Measurements from ENCODE around the gene PLEKHB1.

Gene PLEKHB1

DNA sequence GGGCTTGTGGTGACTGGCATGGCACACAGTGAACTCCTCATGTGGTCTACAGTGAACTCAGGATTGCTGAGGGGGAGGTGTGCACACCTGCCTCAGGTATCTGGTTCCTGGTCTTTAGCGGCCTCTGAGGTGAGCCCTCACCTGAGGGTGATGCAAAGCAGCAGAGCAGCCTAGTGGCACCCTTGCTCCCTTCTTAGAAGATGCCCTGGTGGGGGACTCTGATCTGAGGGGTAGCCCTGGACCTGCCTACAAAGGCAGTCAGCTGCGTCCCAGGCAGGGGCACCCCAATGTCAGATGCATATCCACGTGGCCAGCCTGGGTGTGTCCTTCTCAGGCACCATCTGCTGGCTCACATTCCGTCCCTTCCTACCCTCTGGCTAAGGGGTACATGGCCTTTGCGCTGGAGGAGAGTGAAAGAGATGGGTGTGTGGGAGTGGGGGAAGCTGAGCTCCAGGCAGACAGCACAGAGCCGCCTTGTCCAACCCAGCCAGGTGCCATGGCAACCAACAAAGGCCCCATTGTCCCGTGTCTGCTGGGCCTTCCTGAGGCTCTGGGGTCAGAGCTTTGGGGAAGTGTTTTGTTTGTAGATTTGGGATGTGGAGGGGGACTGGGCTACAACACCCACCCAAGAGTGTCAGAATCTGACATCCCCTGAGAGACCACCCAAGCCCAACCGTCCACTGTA is 5.8 kb downstream of the PLEKHB1 start:
- Histone ChIP-seq H3K9me3 (no peaks in the 10 kb centered on the region), H3K4me3 (ENCODE audit: low read depth in 1 of 2, low read length in 1 of 2) (no peak overlapping the region), H3K36me3 (no peaks in the 10 kb centered on the region), H3K4me1 (ENCODE audit: control insufficient read depth in 1 of 2, insufficient read depth in 1 of 2, low read depth in 1 of 2, low read length in 1 of 2) (peaks cover 3 to 7% of the 10 kb centered on the region in 2 experiments), H3K27me3 (peaks cover 15% of the 10 kb centered on the region), H3K27ac (no peak overlapping the region)
- TF ChIP-seq, protein P1, sequence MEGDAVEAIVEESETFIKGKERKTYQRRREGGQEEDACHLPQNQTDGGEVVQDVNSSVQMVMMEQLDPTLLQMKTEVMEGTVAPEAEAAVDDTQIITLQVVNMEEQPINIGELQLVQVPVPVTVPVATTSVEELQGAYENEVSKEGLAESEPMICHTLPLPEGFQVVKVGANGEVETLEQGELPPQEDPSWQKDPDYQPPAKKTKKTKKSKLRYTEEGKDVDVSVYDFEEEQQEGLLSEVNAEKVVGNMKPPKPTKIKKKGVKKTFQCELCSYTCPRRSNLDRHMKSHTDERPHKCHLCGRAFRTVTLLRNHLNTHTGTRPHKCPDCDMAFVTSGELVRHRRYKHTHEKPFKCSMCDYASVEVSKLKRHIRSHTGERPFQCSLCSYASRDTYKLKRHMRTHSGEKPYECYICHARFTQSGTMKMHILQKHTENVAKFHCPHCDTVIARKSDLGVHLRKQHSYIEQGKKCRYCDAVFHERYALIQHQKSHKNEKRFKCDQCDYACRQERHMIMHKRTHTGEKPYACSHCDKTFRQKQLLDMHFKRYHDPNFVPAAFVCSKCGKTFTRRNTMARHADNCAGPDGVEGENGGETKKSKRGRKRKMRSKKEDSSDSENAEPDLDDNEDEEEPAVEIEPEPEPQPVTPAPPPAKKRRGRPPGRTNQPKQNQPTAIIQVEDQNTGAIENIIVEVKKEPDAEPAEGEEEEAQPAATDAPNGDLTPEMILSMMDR (IDR thresholded peaks at IDR 0.05), result no peak

DNA sequence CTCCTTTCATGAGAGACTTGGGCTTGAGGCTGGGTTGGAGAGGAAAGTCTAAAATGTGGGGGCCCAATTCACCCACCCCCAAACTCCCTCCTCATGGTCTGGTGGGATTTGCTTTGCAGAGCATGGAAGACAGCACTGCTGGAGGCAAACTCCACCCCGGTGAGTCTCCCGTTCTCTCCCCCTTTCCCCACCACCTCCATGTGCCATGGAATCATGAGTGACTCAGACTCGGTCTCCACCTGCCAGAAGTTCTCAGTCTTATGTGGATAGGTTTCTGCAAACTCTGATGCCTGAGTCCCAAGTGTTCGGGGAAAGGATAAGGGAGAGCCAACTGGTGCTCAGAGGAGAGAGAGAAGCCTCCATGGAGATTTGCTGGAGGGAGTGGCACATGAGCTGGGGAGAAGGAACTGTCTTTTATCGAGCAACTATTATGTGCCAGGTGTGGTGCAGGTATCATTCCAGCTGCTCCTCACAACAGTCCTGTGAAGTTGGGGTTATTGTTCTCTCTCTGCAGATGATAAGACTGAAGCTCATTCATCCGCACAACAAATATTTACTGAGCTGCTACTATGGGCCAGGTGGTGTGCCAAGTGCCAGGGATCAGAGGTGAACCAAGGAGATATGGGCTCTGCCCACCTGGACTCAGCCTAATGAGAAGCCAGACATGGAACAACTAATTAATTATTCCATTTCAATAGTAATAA is 6.6 kb downstream of the PLEKHB1 start:
- no peaks in the 10 kb centered on the region for H3K36me3 ChIP-seq
- H3K27me3 ChIP-seq, result peaks cover 9% of the 10 kb centered on the region
- no peaks in the 10 kb centered on the region for H3K9me3 ChIP-seq
- no peak overlapping the region for H3K27ac ChIP-seq
- H3K4me1 ChIP-seq (ENCODE audit: control insufficient read depth in 1 of 2, insufficient read depth in 1 of 2, low read depth in 1 of 2, low read length in 1 of 2), result no peaks in the 10 kb centered on the region
- TF ChIP-seq, protein P1 (IDR thresholded peaks at IDR 0.05), result no peak
- H3K4me3 ChIP-seq (ENCODE audit: low read depth in 1 of 2, low read length in 1 of 2), result no peak overlapping the region

DNA sequence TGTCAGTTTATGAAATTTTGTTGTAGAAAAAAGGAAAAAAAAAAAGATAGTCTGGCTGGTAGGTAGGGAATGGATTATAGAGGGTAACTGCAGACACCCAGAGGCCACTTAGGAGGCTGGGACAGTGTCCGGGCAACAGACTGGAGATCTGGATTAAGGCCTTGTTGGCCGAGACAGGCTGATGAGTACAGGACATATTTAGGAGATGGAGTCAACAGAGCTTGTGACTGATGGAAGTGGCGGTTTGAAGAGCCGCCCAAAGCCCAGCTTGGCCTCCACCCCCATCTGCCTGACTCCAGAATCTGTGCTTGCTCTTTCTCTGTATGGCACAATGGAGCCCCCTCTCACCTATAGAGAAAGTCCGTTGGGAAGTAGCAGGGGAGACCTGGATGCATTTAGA is 7.6 kb downstream of the PLEKHB1 start:
- TF ChIP-seq, protein P1 (IDR thresholded peaks at IDR 0.05), result no peak
- Histone ChIP-seq H3K36me3 (no peaks in the 10 kb centered on the region), H3K4me3 (ENCODE audit: low read depth in 1 of 2, low read length in 1 of 2) (no peak overlapping the region), H3K4me1 (ENCODE audit: control insufficient read depth in 1 of 2, insufficient read depth in 1 of 2, low read depth in 1 of 2, low read length in 1 of 2) (no peaks in the 10 kb centered on the region), H3K27ac (no peak overlapping the region), H3K27me3 (peaks cover 7% of the 10 kb centered on the region), H3K9me3 (no peaks in the 10 kb centered on the region)

DNA sequence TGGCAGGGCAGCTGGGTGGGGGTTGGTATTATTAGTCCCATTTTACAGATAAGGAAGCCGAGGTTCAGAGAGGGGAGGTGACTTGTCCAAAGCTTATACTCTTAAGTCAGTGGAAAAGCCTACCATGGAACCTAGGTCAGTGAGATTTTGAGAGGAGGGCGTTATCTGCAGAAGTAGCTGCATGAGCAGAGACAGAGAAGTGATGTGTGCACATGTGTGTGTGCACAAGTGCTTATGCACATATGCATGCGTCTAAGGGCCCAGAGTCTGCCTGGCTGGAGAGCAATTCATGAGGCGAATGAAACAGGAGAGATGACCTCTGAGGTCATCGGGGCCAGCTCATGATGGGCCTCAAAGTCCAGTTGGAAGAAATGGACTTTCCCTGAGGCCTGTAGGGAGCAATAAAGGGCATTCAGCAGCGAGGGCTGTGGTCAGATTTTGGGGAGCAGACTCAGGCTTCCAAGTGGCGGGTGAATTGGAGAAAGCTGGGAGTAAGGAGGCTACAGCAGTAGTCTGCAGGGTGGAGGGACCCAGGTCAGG is 8.2 kb downstream of the PLEKHB1 start:
- no peaks in the 10 kb centered on the region for H3K9me3 ChIP-seq
- TF ChIP-seq, protein P1 (IDR thresholded peaks at IDR 0.05), result no peak
- H3K4me3 ChIP-seq (ENCODE audit: low read depth in 1 of 2, low read length in 1 of 2), result no peak overlapping the region
- no peaks in the 10 kb centered on the region for H3K36me3 ChIP-seq
- H3K27me3 ChIP-seq, result peaks cover 2% of the 10 kb centered on the region
- H3K27ac ChIP-seq, result no peak overlapping the region
- H3K4me1 ChIP-seq (ENCODE audit: control insufficient read depth in 1 of 2, insufficient read depth in 1 of 2, low read depth in 1 of 2, low read length in 1 of 2), result no peaks in the 10 kb centered on the region

DNA sequence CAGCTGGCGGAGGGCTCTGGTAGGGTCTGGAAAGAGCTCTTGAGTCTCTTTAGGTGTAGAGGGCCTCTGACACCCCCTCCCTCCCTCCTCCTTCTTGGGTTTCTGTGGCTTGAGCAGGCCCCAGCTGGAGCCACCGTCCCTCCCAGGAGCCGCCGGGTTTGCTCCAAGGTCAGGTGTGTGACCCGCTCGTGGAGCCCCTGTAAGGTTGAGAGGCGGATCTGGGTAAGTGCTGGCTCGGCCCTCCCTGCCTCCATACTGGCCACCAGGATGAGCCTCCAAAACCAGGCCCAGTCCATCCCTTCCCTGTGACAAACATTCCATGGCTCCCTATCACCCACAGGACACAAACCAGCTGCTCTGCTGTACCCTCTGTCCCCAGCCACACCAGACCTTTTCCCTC is 9.3 kb downstream of the PLEKHB1 start:
- TF ChIP-seq, protein P1 (IDR thresholded peaks at IDR 0.05), result no peak
- Histone ChIP-seq H3K36me3 (no peaks in the 10 kb centered on the region), H3K4me1 (ENCODE audit: control insufficient read depth in 1 of 2, insufficient read depth in 1 of 2, low read depth in 1 of 2, low read length in 1 of 2) (peaks cover 2 to 4% of the 10 kb centered on the region in 2 experiments)

More for the DNA sequence above, 9.3 kb downstream of the PLEKHB1 start:
- Histone ChIP-seq H3K27me3 (no peaks in the 10 kb centered on the region), H3K4me3 (ENCODE audit: low read depth in 1 of 2, low read length in 1 of 2) (no peak overlapping the region), H3K27ac (no peak overlapping the region), H3K9me3 (no peaks in the 10 kb centered on the region)

All from neutrophil (primary cell).